ENCODE data around the gene CDKN1A.

The CDKN1A gene

DNA sequence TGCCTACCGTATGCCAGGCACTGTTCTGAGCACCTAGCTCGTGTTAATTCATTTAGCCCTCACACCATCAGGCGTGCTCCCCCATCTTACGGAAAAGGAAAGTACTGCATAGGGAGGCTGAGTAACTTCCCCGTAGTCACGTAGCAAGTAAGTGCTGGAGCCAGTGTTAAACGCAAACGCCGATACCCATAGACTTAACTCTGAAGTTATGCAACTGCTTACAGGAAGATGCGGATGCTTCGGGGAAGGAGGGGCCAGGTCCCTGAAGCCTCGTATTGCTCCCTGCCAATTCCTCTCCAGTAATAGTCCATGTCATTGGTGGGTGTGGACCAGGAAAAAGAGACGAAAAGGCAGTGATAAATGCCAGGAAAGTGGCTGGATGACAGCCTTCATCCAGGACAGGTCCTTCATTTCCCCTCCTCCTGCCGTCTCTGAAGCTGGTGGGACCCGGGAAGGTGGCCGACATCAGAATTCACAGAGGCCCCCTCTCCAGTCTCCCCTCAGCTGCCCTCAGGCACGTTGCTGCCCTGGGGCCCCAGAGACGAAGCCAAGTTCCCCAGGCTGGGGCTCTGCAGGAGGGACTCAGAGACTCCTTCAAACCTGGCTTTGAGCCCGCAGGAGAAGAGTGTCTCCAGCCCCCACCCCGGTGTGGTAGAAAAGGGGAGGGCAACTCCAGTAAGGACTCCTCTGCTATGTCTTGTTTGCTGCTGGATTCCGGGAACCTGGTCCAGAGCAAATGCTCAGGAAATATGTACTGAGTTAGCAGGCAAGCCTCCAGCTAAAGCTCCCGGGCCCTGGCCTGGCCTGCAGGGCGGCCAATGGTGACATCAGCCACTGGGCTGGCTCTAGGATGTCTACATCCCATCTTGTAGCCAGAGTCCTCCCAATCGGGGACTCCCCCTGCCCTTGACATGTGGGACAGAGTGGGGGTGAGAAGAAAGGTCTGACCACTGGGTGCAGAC is 56.9 kb downstream of the CDKN1A start:
- Histone ChIP-seq H4K20me1 (ENCODE audit: insufficient read depth, low read length) (no peaks in the 10 kb centered on the region), H3K4me1 (ENCODE audit: low read length) (no peaks in the 10 kb centered on the region), H3F3A (ENCODE audit: insufficient read depth, low read length) (no peaks in the 10 kb centered on the region), H3K27me3 (replicated peaks; ENCODE audit: insufficient read depth, low read length) (no peaks in the 10 kb centered on the region), H3K9me3 (replicated peaks; ENCODE audit: insufficient read depth, low read length) (no peaks in the 10 kb centered on the region), H2AFZ (ENCODE audit: low read length) (no peak overlapping the region), H3K4me2 (ENCODE audit: low read depth, low read length) (no peak overlapping the region), H3K79me2 (ENCODE audit: low read length) (no peaks in the 10 kb centered on the region), H3K9me2 (replicated peaks; ENCODE audit: insufficient read depth, low read length) (no peaks in the 10 kb centered on the region), H3K36me3 (replicated peaks; ENCODE audit: insufficient read depth, low read length) (no peaks in the 10 kb centered on the region), H3K27ac (ENCODE audit: low read length) (no peak overlapping the region), H3K9ac (ENCODE audit: low read length) (no peak overlapping the region), H3K4me3 (ENCODE audit: low read length) (no peak overlapping the region)
- TF ChIP-seq CTCF (IDR thresholded peaks at IDR 0.05; ENCODE audit: low read length) (no peak), EZH2 (optimal IDR thresholded peaks at IDR 0.05; ENCODE audit: low read depth, low read length) (no peak), EZH2phosphoT487 (IDR thresholded peaks at IDR 0.05; ENCODE audit: low read length) (no peak)
- DNase-seq, result no peak

Data from MM.1S (cell line).